NB4 (cell line): Measurements from ENCODE around the gene SCN8A.

ENCODE experiments used
- CTCF ChIP-seq: IDR thresholded peaks from one replicate; pipeline ENCODE4 v1.5.1; 2012; ENCODE audit warnings: low read depth, low read length
- POLR2A ChIP-seq: IDR thresholded peaks from 2 replicates; pipeline ENCODE4 v1.6.1; 2011; ENCODE audit warnings: mild to moderate bottlenecking; ENCODE audit not compliant: insufficient read length; ENCODE audit errors: extremely low read depth

GRCh38 chr12:51806896-51807295 is 215.9 kb downstream of the SCN8A start:
- TF ChIP-seq CTCF = no peak
- no peak for TF ChIP-seq POLR2A
